Stimulated activated naive B cell treated with anti-CD40 and anti-IgM and Interleukin-4, amounts not matched to agents 10 μg/mL and 1 μg/mL and 100 μg/mL, for 72 hours (primary cell): ENCODE data around the gene PAQR8.
A peak's percentile ranks its signal among the peaks of the same experiment; 100 is the strongest.
"Not testable (repeated sequence)": the region's sequence is repeated elsewhere in the genome, so short reads cannot be mapped to it uniquely, and the experiment has no call there.

ENCODE experiments used
- ATAC-seq, 2 donors: fragments of 150-1000 bp; cut with Tn5 transposase; replicated peaks; 2 replicates each; pipeline ENCODE4 v1.10.0; 2021; ENCODE audit warnings: moderate library complexity in 1 of 2
- DNase-seq: peaks from one replicate; pipeline ENCODE4 v3.0.0; 2021
- H3K27ac Mint-ChIP-seq: one replicate; pipeline ENCODE4 v1.8.0; 2022; ENCODE audit warnings: mild to moderate bottlenecking, mixed read lengths
- H3K27me3 Mint-ChIP-seq, 2 donors: one replicate each; pipeline ENCODE4 v1.8.0; 2022; ENCODE audit warnings: mixed read lengths in 2 of 2
- H3K36me3 Mint-ChIP-seq, 2 donors: one replicate each; pipeline ENCODE4 v1.8.0; 2022; ENCODE audit warnings: mixed read lengths in 2 of 2, mild to moderate bottlenecking in 1 of 2
- H3K4me1 Mint-ChIP-seq, 2 donors: one replicate each; pipeline ENCODE4 v1.8.0; 2022; ENCODE audit warnings: mixed read lengths in 2 of 2, mild to moderate bottlenecking in 1 of 2
- H3K4me3 Mint-ChIP-seq, 2 donors: one replicate each; pipeline ENCODE4 v1.8.0; 2022; ENCODE audit warnings: mild to moderate bottlenecking in 2 of 2, mixed read lengths in 2 of 2, moderate library complexity in 1 of 2
- H3K9me3 Mint-ChIP-seq, 2 donors: one replicate each; pipeline ENCODE4 v1.8.0; 2022; ENCODE audit warnings: mixed read lengths in 2 of 2, mild to moderate bottlenecking in 1 of 2

The PAQR8 gene

DNA sequence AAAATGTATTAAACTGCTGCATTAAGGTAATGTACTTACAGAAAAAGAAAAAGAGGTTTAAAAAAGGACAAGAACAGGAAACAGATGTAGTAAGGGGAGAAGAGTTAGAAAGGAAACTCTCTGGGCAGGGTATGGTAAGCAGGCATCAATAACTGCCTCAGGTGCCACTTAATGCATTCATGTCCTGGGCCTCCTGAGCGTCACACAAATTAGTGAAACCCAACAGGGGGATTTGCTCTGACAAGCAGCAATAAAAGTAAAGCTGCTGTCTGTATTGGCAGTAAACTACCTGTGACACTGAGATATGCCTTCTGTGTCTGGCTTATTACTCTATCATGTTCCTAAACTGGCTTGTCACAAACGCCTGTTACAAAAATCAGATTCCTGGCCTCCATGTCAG lies 56.7 kb downstream of the PAQR8 start:
- peaks cover 4 to 20% of the 10 kb centered on the region in 2 donors for H3K4me1 Mint-ChIP-seq
- H3K27ac Mint-ChIP-seq, result peak overlapping the region; percentile 25
- DNase-seq (no peak), ATAC-seq (no peak)
- no peaks in the 10 kb centered on the region for H3K9me3 Mint-ChIP-seq
- H3K27me3 Mint-ChIP-seq, result peaks cover 0 to 4% of the 10 kb centered on the region in 2 donors
- H3K4me3 Mint-ChIP-seq, result no peak overlapping the region
- H3K36me3 Mint-ChIP-seq, result no peaks in the 10 kb centered on the region

- Mint-ChIP-seq H3K27ac (peak within 1 kb of the TSS; percentile 60), H3K4me1 (peaks cover 4 to 20% of the 10 kb centered on the region in 2 donors), H3K9me3 (no peaks in the 10 kb centered on the region), H3K27me3 (no peaks in the 10 kb centered on the region), H3K4me3 (no peak within 1 kb of the TSS), H3K36me3 (no peaks in the 10 kb centered on the region)
- ATAC-seq (peak; percentile 93 to 95), DNase-seq (peak; percentile 97)
These were observed 58.1 kb downstream of the PAQR8 start, which contains the start of gene EFHC1 for GRCh38 chr6:52419809-52420667. TSS of gene EFHC1 (plus strand) at chr6:52420342. CDS start at chr6:52420411, 69 bp downstream.

- peaks cover 4 to 20% of the 10 kb centered on the region in 2 donors for H3K4me1 Mint-ChIP-seq
- no peaks in the 10 kb centered on the region for H3K27me3 Mint-ChIP-seq
- no peak overlapping the region for H3K27ac Mint-ChIP-seq
- no peaks in the 10 kb centered on the region for H3K9me3 Mint-ChIP-seq
- peak in 1 of 2 donors; percentile 3 for ATAC-seq
- no peak overlapping the region for H3K4me3 Mint-ChIP-seq
- no peak for DNase-seq
- no peaks in the 10 kb centered on the region for H3K36me3 Mint-ChIP-seq
These were observed 58.9 kb downstream of the PAQR8 start for GRCh38 chr6:52420668-52421358.

DNA sequence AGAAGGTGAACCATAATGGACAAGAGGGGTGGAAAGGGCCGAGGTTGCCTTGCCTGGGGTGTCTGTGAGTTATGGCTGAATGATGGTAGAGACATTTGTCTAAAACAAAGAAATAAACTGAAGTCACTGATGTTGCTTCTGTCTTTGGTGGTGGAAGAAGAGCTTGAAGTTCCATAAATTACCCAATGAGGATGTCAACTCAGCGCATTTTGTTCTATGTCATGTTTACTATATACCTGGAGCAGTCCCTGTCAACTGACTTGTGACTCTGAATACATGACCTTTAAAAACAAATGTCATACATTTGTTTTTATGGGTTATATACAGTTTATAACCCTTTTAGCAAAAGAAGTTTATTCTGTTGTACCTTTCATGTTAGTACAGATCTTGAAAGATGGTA lies 60.2 kb downstream of the PAQR8 start:
- H3K4me3 Mint-ChIP-seq, result no peak overlapping the region
- H3K36me3 Mint-ChIP-seq, result no peaks in the 10 kb centered on the region
- H3K4me1 Mint-ChIP-seq, result peaks cover 4 to 12% of the 10 kb centered on the region in 2 donors
- H3K9me3 Mint-ChIP-seq, result no peaks in the 10 kb centered on the region
- H3K27ac Mint-ChIP-seq, result no peak overlapping the region
- DNase-seq, result no peak
- no peak for ATAC-seq
- no peaks in the 10 kb centered on the region for H3K27me3 Mint-ChIP-seq

- no peak for DNase-seq
- Mint-ChIP-seq H3K27ac (no peak overlapping the region), H3K4me1 (peaks cover 4 to 7% of the 10 kb centered on the region in 2 donors), H3K36me3 (no peaks in the 10 kb centered on the region), H3K27me3 (no peaks in the 10 kb centered on the region), H3K9me3 (no peaks in the 10 kb centered on the region), H3K4me3 (no peak overlapping the region)
- ATAC-seq, result no peak
These were observed 61.5 kb downstream of the PAQR8 start for GRCh38 chr6:52423448-52423847.

- DNase-seq (no peak), ATAC-seq (no peak)
- no peaks in the 10 kb centered on the region for H3K27me3 Mint-ChIP-seq
- no peak overlapping the region for H3K27ac Mint-ChIP-seq
- H3K4me1 Mint-ChIP-seq, result peaks cover 4 to 7% of the 10 kb centered on the region in 2 donors
- no peak overlapping the region for H3K4me3 Mint-ChIP-seq
- H3K9me3 Mint-ChIP-seq, result no peaks in the 10 kb centered on the region
- H3K36me3 Mint-ChIP-seq, result no peaks in the 10 kb centered on the region
These were observed 62.0 kb downstream of the PAQR8 start for GRCh38 chr6:52423971-52424381.

DNA sequence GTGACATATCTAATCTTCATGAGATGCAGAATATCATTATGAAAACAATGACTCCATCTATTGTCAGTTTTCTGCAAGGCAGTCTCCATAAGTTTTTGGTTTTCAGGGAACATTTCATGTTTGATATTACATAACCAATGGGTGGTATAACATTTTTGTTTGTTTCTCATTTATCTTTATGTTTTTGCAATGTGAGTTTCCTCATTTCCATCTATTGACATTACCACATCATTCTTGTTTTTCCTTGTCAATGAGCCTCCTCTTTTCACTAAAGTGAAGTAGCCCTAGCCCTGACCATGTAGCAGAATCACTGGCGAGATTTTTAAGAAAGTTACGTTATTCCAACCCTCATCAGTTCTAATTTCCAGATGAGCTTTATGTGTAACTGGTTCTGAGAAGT lies 62.6 kb downstream of the PAQR8 start:
- Mint-ChIP-seq H3K27ac (no peak overlapping the region), H3K36me3 (peaks cover under 1 to 1% of the 10 kb centered on the region in 2 donors), H3K27me3 (no peaks in the 10 kb centered on the region), H3K4me1 (peaks cover 0 to 2% of the 10 kb centered on the region in 2 donors), H3K4me3 (no peak overlapping the region), H3K9me3 (no peaks in the 10 kb centered on the region)
- ATAC-seq (no peak), DNase-seq (no peak)

DNA sequence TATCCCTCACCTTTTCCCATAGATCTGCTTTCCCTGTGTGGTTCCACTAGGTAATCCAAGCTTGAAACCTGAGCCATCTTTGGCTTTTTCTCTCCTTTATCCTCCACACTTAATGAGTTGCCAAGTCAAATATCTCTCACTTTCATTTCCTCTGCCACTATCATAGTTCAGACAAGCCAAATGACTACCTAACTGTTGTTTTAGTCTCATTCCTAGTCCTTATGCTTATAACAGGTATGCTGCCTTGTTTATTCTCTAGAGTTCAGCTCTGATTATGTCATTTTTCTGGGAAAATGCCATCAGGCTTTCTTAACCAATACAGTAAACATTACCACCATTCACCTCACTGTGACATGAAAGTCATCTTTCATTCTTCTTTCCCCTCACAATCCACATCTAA lies 64.7 kb downstream of the PAQR8 start:
- H3K27me3 Mint-ChIP-seq, result no peaks in the 10 kb centered on the region
- H3K36me3 Mint-ChIP-seq, result peaks cover 12 to 15% of the 10 kb centered on the region in 2 donors
- peaks cover 0 to 1% of the 10 kb centered on the region in 2 donors for H3K4me1 Mint-ChIP-seq
- no peak overlapping the region for H3K27ac Mint-ChIP-seq
- DNase-seq (no peak), ATAC-seq (no peak)
- no peak overlapping the region for H3K4me3 Mint-ChIP-seq
- H3K9me3 Mint-ChIP-seq, result no peaks in the 10 kb centered on the region

DNA sequence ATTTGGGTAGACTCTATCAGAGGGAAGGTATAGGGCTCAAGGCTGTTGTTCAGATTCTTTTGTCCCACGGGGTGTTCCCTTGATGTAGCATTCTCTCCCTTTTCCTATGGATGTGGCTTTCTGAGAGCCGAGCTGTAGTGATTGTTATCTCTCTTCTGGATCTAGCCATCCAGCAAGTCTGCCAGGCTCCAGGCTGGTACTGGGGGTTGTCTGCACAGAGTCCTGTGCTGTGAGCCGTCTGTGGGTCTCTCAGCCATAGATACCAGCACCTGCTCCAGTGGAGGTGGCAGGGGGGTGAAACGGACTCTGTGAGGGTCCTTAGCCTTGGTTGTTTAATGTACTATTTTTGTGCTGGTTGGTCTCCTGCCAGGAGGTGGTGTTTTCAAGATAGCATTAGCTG lies 71.3 kb downstream of the PAQR8 start:
- H3K27me3 Mint-ChIP-seq, DNase-seq, ATAC-seq, H3K9me3 Mint-ChIP-seq, H3K4me1 Mint-ChIP-seq, H3K4me3 Mint-ChIP-seq: not testable (repeated sequence)
- peak overlapping the region; percentile 32 for H3K27ac Mint-ChIP-seq
- peaks cover 24 to 26% of the 10 kb centered on the region in 2 donors for H3K36me3 Mint-ChIP-seq

- H3K4me1 Mint-ChIP-seq, result peaks cover 1 to 7% of the 10 kb centered on the region in 2 donors
- H3K9me3 Mint-ChIP-seq, result no peaks in the 10 kb centered on the region
- peaks cover 16 to 21% of the 10 kb centered on the region in 2 donors for H3K36me3 Mint-ChIP-seq
- no peak for ATAC-seq
- H3K27me3 Mint-ChIP-seq, result no peaks in the 10 kb centered on the region
- H3K27ac Mint-ChIP-seq, result no peak overlapping the region
- no peak overlapping the region for H3K4me3 Mint-ChIP-seq
- no peak for DNase-seq
These were observed 73.4 kb downstream of the PAQR8 start for GRCh38 chr6:52435345-52435744.

- Mint-ChIP-seq H3K9me3 (peaks cover 0 to 6% of the 10 kb centered on the region in 2 donors), H3K27me3 (no peaks in the 10 kb centered on the region), H3K27ac (no peak overlapping the region), H3K4me1 (peaks cover 0 to 8% of the 10 kb centered on the region in 2 donors), H3K36me3 (peaks cover 14 to 19% of the 10 kb centered on the region in 2 donors), H3K4me3 (no peak overlapping the region)
- ATAC-seq (no peak), DNase-seq (no peak)
These were observed 77.0 kb downstream of the PAQR8 start for GRCh38 chr6:52438926-52439325.

GRCh38 chr6:52454556-52454955 lies 92.6 kb downstream of the PAQR8 start:
- Mint-ChIP-seq H3K4me1 (no peaks in the 10 kb centered on the region), H3K36me3 (peaks cover 22 to 25% of the 10 kb centered on the region in 2 donors), H3K4me3 (no peak overlapping the region), H3K9me3 (peaks cover 19 to 21% of the 10 kb centered on the region in 2 donors), H3K27me3 (no peaks in the 10 kb centered on the region), H3K27ac (no peak overlapping the region)
- ATAC-seq (no peak), DNase-seq (no peak)

DNA sequence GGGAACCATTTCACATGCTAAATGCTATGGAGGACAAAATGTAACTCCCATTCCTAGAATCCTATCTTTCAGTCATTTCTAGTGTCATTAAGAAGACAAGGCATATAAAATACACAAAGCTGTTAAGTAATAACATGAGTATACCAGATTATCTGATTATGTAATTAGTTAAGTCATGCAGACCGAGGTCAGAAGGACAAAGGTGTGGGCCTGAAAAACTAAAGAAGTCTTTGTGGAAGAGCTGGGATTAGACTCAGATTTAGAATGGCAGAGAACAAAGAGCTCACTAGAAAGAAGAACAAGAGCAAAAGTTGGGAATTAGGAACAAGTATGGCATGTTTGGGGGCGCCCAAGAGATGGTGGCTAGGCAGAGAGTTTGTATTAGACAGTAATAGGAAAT lies 95.1 kb downstream of the PAQR8 start:
- no peak for ATAC-seq
- no peak for DNase-seq
- Mint-ChIP-seq H3K4me3 (no peak overlapping the region), H3K36me3 (peaks cover 0 to 11% of the 10 kb centered on the region in 2 donors), H3K27me3 (no peaks in the 10 kb centered on the region), H3K4me1 (no peaks in the 10 kb centered on the region), H3K27ac (no peak overlapping the region), H3K9me3 (peaks cover 0 to 5% of the 10 kb centered on the region in 2 donors)
